ENCODE data around the gene COBLL1.

The COBLL1 gene

DNA sequence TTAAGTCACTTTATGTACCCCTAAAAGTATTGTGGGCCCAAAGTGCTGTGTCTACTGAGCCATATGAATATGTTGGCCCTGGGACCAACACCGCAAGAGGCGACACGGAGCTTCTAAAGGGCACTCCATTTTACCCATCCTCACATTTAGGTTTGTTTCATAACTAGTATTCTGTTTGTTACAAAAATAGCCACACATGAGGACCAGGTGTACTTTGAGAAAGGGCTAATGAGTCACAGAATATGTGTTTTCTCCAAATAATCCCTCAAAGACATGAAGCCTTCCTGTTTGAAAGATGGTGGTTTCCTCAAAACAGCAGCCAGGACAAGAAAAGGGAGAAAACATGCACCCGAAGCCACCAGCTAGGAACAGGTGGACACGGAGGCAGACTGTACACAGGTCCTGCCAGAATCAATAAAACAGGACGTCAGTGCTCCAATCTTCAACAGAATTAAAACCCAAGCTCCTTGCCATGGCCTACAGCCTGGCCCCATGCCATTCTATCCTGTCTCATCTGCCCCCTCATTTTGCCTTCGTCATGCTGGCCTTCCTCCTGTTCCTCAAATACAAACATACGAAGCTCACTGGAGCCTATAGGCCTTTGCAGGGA lies 198.6 kb downstream of the COBLL1 start:
- no peak for DNase-seq (ENCODE audit: insufficient read length, low spot score)

DNA sequence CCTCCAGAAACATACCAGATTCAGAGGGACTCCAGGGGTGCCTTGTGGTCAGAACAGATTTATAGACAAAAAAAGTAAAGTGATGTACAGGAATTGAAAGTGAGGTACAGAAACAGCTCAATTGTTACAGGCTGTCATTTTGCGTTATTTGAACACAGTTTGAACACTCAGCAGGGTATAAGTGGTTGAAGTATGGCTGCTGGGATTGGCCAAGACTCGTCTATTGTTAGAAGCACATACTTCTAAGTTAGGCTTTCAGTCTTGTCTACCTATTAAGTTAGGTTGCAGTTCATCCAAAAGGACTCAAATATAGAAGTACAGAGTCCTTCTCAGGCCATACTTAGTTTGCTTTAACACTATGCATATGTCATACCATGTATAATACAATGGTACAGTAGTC lies 199.4 kb downstream of the COBLL1 start:
- FAIRE-seq (no peak), DNase-seq (ENCODE audit: insufficient read length, low spot score) (no peak)

More for the DNA sequence above, 198.6 kb downstream of the COBLL1 start:
- FAIRE-seq, result no peak
